Activated naive CD8-positive, alpha-beta T cell (primary cell): ENCODE results near the gene CADM1.

Experiments used
- H3K27ac Mint-ChIP-seq: one replicate; pipeline ENCODE4 v1.8.0; 2021; ENCODE audit warnings: mixed read lengths
- H3K27me3 Mint-ChIP-seq: one replicate; pipeline ENCODE4 v1.8.0; 2021; ENCODE audit warnings: mixed read lengths
- H3K36me3 Mint-ChIP-seq: one replicate; pipeline ENCODE4 v1.8.0; 2021; ENCODE audit warnings: mixed read lengths
- H3K4me1 Mint-ChIP-seq: one replicate; pipeline ENCODE4 v1.8.0; 2021; ENCODE audit warnings: low read depth, mixed read lengths
- H3K4me3 Mint-ChIP-seq: one replicate; pipeline ENCODE4 v1.8.0; 2021; ENCODE audit warnings: mild to moderate bottlenecking, mixed read lengths
- H3K9me3 Mint-ChIP-seq: one replicate; pipeline ENCODE4 v1.8.0; 2021; ENCODE audit warnings: low read depth, mixed read lengths

Gene CADM1

GRCh38 chr11:115226556-115226955 lies 277.7 kb downstream of the CADM1 start:
- H3K4me3 Mint-ChIP-seq, result no peak overlapping the region
- peaks cover 3% of the 10 kb centered on the region for H3K27me3 Mint-ChIP-seq
- no peaks in the 10 kb centered on the region for H3K36me3 Mint-ChIP-seq

GRCh38 chr11:115224551-115224950 lies 279.7 kb downstream of the CADM1 start:
- H3K4me1 Mint-ChIP-seq, result no peaks in the 10 kb centered on the region
- H3K4me3 Mint-ChIP-seq, result no peak overlapping the region
- no peaks in the 10 kb centered on the region for H3K36me3 Mint-ChIP-seq
- peaks cover 1% of the 10 kb centered on the region for H3K27me3 Mint-ChIP-seq
- H3K27ac Mint-ChIP-seq, result no peak overlapping the region
- no peaks in the 10 kb centered on the region for H3K9me3 Mint-ChIP-seq

More at GRCh38 chr11:115226556-115226955, 277.7 kb downstream of the CADM1 start:
- Mint-ChIP-seq H3K4me1 (no peaks in the 10 kb centered on the region), H3K9me3 (no peaks in the 10 kb centered on the region), H3K27ac (no peak overlapping the region)

- peaks cover 1% of the 10 kb centered on the region for H3K27me3 Mint-ChIP-seq
- no peaks in the 10 kb centered on the region for H3K36me3 Mint-ChIP-seq
- no peak overlapping the region for H3K27ac Mint-ChIP-seq
- H3K4me3 Mint-ChIP-seq, result no peak overlapping the region
- no peaks in the 10 kb centered on the region for H3K9me3 Mint-ChIP-seq
- H3K4me1 Mint-ChIP-seq, result no peaks in the 10 kb centered on the region
Measured at GRCh38 chr11:115222863-115223530, 281.2 kb downstream of the CADM1 start.

- H3K4me3 Mint-ChIP-seq, result no peak overlapping the region
- no peaks in the 10 kb centered on the region for H3K9me3 Mint-ChIP-seq
- H3K27me3 Mint-ChIP-seq, result peaks cover 1% of the 10 kb centered on the region
- no peaks in the 10 kb centered on the region for H3K36me3 Mint-ChIP-seq
- no peak overlapping the region for H3K27ac Mint-ChIP-seq
- H3K4me1 Mint-ChIP-seq, result no peaks in the 10 kb centered on the region
Measured at GRCh38 chr11:115222218-115222862, 281.9 kb downstream of the CADM1 start.

GRCh38 chr11:115221461-115222069 lies 282.6 kb downstream of the CADM1 start:
- Mint-ChIP-seq H3K4me3 (no peak overlapping the region), H3K27me3 (peaks cover 1% of the 10 kb centered on the region), H3K27ac (no peak overlapping the region)

GRCh38 chr11:115220911-115221310 lies 283.3 kb downstream of the CADM1 start:
- no peaks in the 10 kb centered on the region for H3K36me3 Mint-ChIP-seq
- no peaks in the 10 kb centered on the region for H3K9me3 Mint-ChIP-seq
- H3K4me3 Mint-ChIP-seq, result no peak overlapping the region
- peaks cover 4% of the 10 kb centered on the region for H3K27me3 Mint-ChIP-seq
- no peak overlapping the region for H3K27ac Mint-ChIP-seq
- no peaks in the 10 kb centered on the region for H3K4me1 Mint-ChIP-seq

More at GRCh38 chr11:115221461-115222069, 282.6 kb downstream of the CADM1 start:
- Mint-ChIP-seq H3K9me3 (no peaks in the 10 kb centered on the region), H3K36me3 (no peaks in the 10 kb centered on the region), H3K4me1 (no peaks in the 10 kb centered on the region)

- H3K9me3 Mint-ChIP-seq, result no peaks in the 10 kb centered on the region
Measured at GRCh38 chr11:115220423-115220822, 283.8 kb downstream of the CADM1 start.

GRCh38 chr11:115219376-115219775 lies 284.8 kb downstream of the CADM1 start:
- Mint-ChIP-seq H3K9me3 (no peaks in the 10 kb centered on the region), H3K27me3 (peaks cover 4% of the 10 kb centered on the region), H3K36me3 (no peaks in the 10 kb centered on the region), H3K27ac (no peak overlapping the region), H3K4me1 (no peaks in the 10 kb centered on the region), H3K4me3 (no peak overlapping the region)

More at GRCh38 chr11:115220423-115220822, 283.8 kb downstream of the CADM1 start:
- Mint-ChIP-seq H3K27me3 (peaks cover 4% of the 10 kb centered on the region), H3K36me3 (no peaks in the 10 kb centered on the region), H3K27ac (no peak overlapping the region), H3K4me1 (no peaks in the 10 kb centered on the region), H3K4me3 (no peak overlapping the region)

GRCh38 chr11:115217726-115218311 lies 286.4 kb downstream of the CADM1 start:
- no peak overlapping the region for H3K27ac Mint-ChIP-seq

GRCh38 chr11:115215694-115216617 lies 288.3 kb downstream of the CADM1 start:
- Mint-ChIP-seq H3K4me3 (no peak overlapping the region), H3K27ac (no peak overlapping the region), H3K4me1 (no peaks in the 10 kb centered on the region), H3K27me3 (peaks cover 2% of the 10 kb centered on the region), H3K9me3 (no peaks in the 10 kb centered on the region), H3K36me3 (no peaks in the 10 kb centered on the region)

More at GRCh38 chr11:115217726-115218311, 286.4 kb downstream of the CADM1 start:
- H3K4me3 Mint-ChIP-seq, result no peak overlapping the region
- H3K36me3 Mint-ChIP-seq, result no peaks in the 10 kb centered on the region
- H3K4me1 Mint-ChIP-seq, result no peaks in the 10 kb centered on the region
- peaks cover 2% of the 10 kb centered on the region for H3K27me3 Mint-ChIP-seq
- H3K9me3 Mint-ChIP-seq, result no peaks in the 10 kb centered on the region

- H3K4me3 Mint-ChIP-seq, result no peak overlapping the region
- H3K27ac Mint-ChIP-seq, result no peak overlapping the region
- H3K9me3 Mint-ChIP-seq, result no peaks in the 10 kb centered on the region
- peaks cover 2% of the 10 kb centered on the region for H3K27me3 Mint-ChIP-seq
- no peaks in the 10 kb centered on the region for H3K4me1 Mint-ChIP-seq
- H3K36me3 Mint-ChIP-seq, result no peaks in the 10 kb centered on the region
Measured at GRCh38 chr11:115214644-115215234, 289.5 kb downstream of the CADM1 start.

GRCh38 chr11:115213007-115213406 lies 291.2 kb downstream of the CADM1 start:
- Mint-ChIP-seq H3K9me3 (no peaks in the 10 kb centered on the region), H3K27ac (no peak overlapping the region), H3K36me3 (no peaks in the 10 kb centered on the region)

GRCh38 chr11:115208808-115209259 lies 295.4 kb downstream of the CADM1 start:
- Mint-ChIP-seq H3K9me3 (no peaks in the 10 kb centered on the region), H3K36me3 (no peaks in the 10 kb centered on the region), H3K27me3 (peaks cover 1% of the 10 kb centered on the region), H3K4me3 (no peak overlapping the region), H3K27ac (no peak overlapping the region), H3K4me1 (no peaks in the 10 kb centered on the region)

More at GRCh38 chr11:115213007-115213406, 291.2 kb downstream of the CADM1 start:
- Mint-ChIP-seq H3K4me3 (no peak overlapping the region), H3K4me1 (no peaks in the 10 kb centered on the region), H3K27me3 (peaks cover 2% of the 10 kb centered on the region)

GRCh38 chr11:115207916-115208315 lies 296.3 kb downstream of the CADM1 start:
- Mint-ChIP-seq H3K4me1 (no peaks in the 10 kb centered on the region), H3K36me3 (no peaks in the 10 kb centered on the region), H3K27me3 (peaks cover 1% of the 10 kb centered on the region), H3K27ac (no peak overlapping the region), H3K9me3 (no peaks in the 10 kb centered on the region), H3K4me3 (no peak overlapping the region)
